ENCODE results near the gene APOL2.

DNA sequence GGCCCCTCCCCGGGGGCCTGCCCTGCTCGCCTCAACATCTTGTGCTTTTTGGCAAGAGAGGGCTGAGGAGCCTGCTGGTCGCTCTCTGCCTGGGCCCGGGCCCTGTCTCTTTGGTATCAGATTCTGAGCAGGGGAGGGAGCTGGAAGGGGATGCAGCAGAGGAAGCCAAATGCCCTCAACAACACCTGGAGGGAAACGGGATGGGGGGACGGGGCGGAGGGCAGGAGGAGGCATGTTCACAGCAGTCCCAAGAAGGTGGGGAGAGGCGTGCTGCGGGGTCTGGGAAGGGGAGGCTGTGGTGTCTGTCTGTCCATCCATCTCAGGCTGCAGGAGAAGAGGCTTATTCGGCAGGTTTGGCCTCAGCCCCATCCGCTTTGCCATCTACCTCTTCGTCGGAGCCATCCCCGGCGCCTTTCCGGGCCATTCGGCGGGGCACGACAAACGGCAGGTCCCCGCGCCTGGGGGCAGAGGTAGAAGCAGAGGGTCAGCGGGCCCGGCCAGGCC lies 43.1 kb upstream of the APOL2 start:
- TF ChIP-seq, protein P1, sequence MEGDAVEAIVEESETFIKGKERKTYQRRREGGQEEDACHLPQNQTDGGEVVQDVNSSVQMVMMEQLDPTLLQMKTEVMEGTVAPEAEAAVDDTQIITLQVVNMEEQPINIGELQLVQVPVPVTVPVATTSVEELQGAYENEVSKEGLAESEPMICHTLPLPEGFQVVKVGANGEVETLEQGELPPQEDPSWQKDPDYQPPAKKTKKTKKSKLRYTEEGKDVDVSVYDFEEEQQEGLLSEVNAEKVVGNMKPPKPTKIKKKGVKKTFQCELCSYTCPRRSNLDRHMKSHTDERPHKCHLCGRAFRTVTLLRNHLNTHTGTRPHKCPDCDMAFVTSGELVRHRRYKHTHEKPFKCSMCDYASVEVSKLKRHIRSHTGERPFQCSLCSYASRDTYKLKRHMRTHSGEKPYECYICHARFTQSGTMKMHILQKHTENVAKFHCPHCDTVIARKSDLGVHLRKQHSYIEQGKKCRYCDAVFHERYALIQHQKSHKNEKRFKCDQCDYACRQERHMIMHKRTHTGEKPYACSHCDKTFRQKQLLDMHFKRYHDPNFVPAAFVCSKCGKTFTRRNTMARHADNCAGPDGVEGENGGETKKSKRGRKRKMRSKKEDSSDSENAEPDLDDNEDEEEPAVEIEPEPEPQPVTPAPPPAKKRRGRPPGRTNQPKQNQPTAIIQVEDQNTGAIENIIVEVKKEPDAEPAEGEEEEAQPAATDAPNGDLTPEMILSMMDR (IDR thresholded peaks at IDR 0.05), result no peak
- TF ChIP-seq EZH2 (IDR thresholded peaks at IDR 0.05) (no peak), EZH2phosphoT487 (IDR thresholded peaks at IDR 0.05) (no peak)

Data from neural progenitor cell (in vitro differentiated cells).